OCI-LY3 (cell line): Measurements from ENCODE around the gene JAG2.

ENCODE experiments used
- CTCF ChIP-seq: fragments of 200-600, 300-600 bp; sonication (generic); IDR thresholded peaks from 2 replicates; pipeline ENCODE4 v1.5.1; 2014; ENCODE audit warnings: antibody characterized with exemption, low read length, low read depth
- EZH2phosphoT487 ChIP-seq: fragments of 200-600 bp; shearing (Covaris generic); IDR thresholded peaks from 2 replicates; pipeline ENCODE4 v1.6.1; 2018; ENCODE audit warnings: antibody characterized with exemption, mixed run types, low read depth

DNA sequence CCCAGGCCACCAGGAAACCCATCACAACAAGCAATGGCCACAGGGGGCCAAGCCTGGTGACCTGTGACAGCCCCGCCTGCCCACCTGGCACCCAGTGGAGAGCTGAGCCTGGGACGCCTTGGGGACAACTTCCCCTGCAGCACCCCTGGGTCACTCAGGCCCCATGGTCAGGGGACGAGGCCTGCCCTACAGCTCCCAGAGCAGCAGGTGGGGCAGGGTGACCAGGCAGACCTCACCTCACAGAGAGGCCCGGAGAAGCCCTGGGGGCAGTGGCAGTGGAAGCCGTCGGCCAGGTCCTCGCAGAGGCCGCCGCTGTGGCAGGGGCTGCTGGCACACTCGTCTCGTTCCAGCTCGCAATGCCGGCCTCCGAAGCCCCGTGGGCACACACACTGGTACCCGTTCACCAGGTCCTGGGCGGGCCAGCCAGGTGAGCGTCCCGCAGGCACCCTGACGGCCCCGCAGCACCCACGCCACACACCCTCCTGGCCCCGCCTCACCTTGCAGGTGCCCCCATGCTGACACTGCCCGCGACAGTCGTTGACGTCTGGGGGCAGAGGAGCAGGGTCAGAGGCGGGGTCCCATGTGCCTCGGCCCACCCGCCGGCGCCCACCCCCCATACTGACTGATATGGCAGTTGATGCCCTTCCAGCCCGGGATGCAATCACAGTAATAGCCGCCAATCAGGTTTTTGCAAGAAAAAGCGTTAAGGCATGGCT lies 18.1 kb downstream of the JAG2 start:
- TF ChIP-seq CTCF = no peak
- no peak for TF ChIP-seq EZH2phosphoT487
